Activated CD4-positive, CD25-positive, alpha-beta regulatory T cell treated with anti-CD3 and anti-CD28 coated beads, Interleukin-2, amount 50 U/mL, for 24 hours (primary cell): ENCODE results near the gene ADM5.

ENCODE experiments used
- ATAC-seq, 2 donors: fragments of 150-1000 bp; cut with Tn5 transposase; one replicate each; pipeline ENCODE4 v1.10.0; 2021; ENCODE audit warnings: mild to moderate bottlenecking in 1 of 2, moderate library complexity in 1 of 2

ADM5 gene

GRCh38 chr19:49680421-49681351 is 8.7 kb upstream of the ADM5 start:
- ATAC-seq, result peak; percentile 3 to 5

- ATAC-seq, result no peak
Measured at GRCh38 chr19:49681830-49682229, 7.6 kb upstream of the ADM5 start.

- ATAC-seq, result no peak
Measured at GRCh38 chr19:49682274-49682673, 7.1 kb upstream of the ADM5 start.

GRCh38 chr19:49683814-49684250 is 5.6 kb upstream of the ADM5 start:
- no peak for ATAC-seq

- no peak for ATAC-seq
Measured at GRCh38 chr19:49684251-49684982, 5.0 kb upstream of the ADM5 start.

- no peak for ATAC-seq
Measured at GRCh38 chr19:49684983-49685553, 4.3 kb upstream of the ADM5 start.

GRCh38 chr19:49685845-49686332 is 3.5 kb upstream of the ADM5 start:
- ATAC-seq, result no peak

- no peak for ATAC-seq
Measured at GRCh38 chr19:49686503-49687088, 2.8 kb upstream of the ADM5 start.

- ATAC-seq, result no peak
Measured at GRCh38 chr19:49687150-49687549, 2.2 kb upstream of the ADM5 start.

GRCh38 chr19:49687566-49688316 is 1.7 kb upstream of the ADM5 start:
- ATAC-seq, result no peak

- ATAC-seq, result no peak
Measured at GRCh38 chr19:49688531-49689132, 762 bp upstream of the ADM5 start.

- peak; percentile 4 to 7 for ATAC-seq
Measured at GRCh38 chr19:49690079-49690655, 773 bp downstream of the ADM5 start.

GRCh38 chr19:49690656-49691242 is 1.4 kb downstream of the ADM5 start, which contains the start of gene CPT1C:
TSS of gene CPT1C (plus strand) at chr19:49691116. CDS start at chr19:49692253, 1,137 bp downstream.
- peak; percentile 63 to 65 for ATAC-seq

GRCh38 chr19:49691243-49692146 is 2.1 kb downstream of the ADM5 start:
- peak; percentile 14 to 31 for ATAC-seq

- ATAC-seq, result no peak
Measured at GRCh38 chr19:49692147-49692506, 2.7 kb downstream of the ADM5 start.

GRCh38 chr19:49696115-49696514 is 6.7 kb downstream of the ADM5 start:
- ATAC-seq, result no peak

- no peak for ATAC-seq
Measured at GRCh38 chr19:49696865-49697264, 7.5 kb downstream of the ADM5 start.

- no peak for ATAC-seq
Measured at GRCh38 chr19:49699364-49699763, 10.0 kb downstream of the ADM5 start.

- no peak for ATAC-seq
Measured at GRCh38 chr19:49700563-49700962, 11.2 kb downstream of the ADM5 start.
